Stimulated activated CD8-positive, alpha-beta memory T cell treated with anti-CD3 and anti-CD28 coated beads, Interleukin-15, amount 100 ng/mL, for 24 hours (primary cell): ENCODE measurements around the gene TNFAIP8L3.

Experiments used
- DNase-seq: peaks from one replicate; pipeline ENCODE4 v3.0.0-alpha.2; 2020; ENCODE audit warnings: low read depth

Gene TNFAIP8L3

DNA sequence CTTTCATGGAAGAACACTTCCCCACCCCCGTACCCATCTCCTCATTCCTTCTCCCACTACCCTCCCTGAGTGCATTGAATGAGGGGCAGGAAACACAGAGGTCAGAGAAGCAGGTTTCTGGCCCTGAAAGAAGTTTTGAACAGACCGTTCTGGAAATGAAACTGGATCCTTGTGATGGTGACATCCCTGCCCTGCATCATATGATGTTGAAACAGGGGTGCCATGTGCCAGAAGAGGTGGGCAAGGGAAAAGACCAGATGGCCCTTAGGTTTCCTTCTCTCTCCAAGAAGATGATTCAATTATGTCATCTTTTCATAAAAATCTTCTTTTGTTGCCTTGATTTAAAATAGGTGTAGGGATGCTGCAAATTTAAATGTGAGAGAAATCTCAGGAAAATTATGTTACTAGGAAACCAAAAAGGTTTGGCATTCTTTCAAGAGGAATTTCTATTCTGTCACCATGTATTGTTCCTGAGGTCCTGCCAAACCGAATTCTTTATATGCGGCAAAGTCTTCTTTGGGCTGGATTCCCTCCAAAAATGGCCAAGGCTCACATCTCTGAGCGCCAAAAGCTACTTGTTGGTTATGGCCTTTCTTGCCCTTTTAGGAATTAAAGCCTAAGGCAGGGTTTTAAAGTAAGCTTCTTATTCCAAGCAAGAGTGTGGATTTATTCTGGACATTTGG lies 19.9 kb upstream of the TNFAIP8L3 start:
- no peak for DNase-seq

DNA sequence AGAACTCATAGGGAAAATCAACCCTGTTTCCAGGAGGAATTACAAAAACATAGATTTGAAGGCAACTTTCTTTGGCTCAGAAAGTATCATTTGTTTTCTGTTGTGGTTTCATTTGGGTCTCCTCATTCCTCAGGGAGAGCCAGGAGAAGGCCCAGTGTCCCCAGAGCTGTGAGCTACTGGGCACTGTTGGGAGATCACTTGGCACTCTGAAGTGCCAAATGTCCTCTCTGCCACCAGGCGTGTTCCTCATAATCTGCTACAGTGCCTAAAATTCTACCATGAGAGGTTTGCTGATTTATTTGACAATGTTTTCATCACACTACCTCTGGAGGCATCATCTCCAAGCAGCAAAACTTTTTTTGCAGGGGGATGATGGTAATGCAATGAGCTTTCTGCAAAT lies 17.4 kb upstream of the TNFAIP8L3 start:
- DNase-seq = no peak

DNA sequence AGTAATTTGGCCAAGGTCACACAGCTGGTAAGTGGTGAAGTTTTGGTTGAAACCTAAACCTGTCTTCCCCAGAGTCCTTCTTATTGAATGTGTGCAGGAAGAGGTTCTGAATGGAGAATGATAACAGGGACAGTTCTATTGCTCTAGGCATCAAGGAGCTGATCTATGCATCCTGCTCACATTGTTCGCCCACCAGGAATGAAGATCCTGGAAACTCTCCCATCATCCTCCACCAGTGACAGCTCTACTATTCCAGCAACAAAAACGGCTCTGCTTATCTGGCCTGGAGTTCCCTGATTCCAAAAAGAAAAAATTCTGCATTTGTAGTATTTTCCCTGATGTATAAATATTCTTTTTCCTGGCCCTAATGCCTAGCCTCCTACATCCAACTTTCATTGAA lies 16.4 kb upstream of the TNFAIP8L3 start:
- no peak for DNase-seq

DNA sequence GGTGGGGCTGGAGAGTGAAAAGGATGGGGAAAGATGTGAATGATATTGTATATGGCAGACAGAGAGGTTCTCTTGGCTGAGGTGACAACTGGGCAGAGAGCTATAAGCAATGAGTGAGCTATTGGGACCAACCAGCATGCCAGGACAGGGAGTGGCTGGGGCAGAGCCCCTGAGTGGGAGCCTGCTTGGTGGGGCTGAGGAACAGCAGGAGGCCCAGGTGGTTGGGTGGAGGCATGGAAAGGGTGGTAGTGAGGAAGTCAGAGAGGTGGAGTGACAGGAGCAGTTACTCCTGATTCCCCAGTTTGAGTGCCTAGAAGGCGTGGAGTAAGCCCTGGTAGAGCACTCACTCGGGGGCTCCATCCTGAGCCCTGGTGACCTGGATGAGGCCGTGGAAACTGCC lies 15.5 kb upstream of the TNFAIP8L3 start:
- DNase-seq = no peak

DNA sequence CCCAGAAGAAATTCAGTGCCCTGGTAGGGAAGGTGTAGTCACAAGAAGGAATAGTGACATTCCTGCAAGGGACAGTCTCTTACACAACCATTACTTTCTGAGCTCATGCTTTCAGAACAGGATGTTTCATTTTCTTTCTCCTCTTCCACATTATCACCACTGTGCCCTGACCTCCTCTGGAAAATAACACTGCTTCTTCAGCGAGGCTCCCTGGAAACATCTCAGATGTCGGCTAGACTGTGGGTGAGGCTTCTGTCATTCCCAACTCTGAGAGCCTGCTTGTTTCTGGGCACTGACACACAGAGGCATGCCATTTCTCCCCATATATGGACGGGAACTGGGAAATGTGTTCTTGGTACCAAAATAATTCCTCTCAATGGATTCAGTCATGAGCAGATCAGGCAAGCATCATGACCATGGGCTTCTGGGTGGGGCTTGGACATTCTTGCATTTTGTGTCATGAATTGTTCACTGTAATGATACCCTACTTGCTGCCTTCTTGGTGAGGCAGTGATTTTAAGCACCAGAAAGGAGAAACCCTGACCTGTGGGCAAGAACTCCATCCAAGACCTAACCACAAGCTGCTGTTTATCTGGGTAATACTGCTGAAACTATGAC lies 14.3 kb upstream of the TNFAIP8L3 start:
- no peak for DNase-seq

DNA sequence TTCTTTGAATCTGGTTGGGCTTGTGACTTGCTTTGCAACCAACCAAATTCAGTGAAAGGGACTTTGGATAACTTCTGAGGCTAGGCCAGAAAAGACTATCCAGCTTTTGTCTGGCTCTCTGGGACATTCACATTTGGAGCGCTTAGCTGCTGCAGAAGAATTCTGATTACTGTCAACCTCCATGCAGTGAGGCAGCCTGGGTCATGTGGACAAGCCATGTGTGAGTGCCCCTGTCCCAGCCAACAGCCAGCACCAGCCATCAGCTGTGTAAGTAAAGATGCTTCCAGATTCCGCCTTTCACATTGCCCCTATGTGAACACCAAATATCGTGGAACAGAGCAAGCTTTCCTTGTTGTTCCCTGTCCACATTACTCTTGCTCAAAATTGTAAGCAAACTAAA lies 12.9 kb upstream of the TNFAIP8L3 start:
- no peak for DNase-seq

DNA sequence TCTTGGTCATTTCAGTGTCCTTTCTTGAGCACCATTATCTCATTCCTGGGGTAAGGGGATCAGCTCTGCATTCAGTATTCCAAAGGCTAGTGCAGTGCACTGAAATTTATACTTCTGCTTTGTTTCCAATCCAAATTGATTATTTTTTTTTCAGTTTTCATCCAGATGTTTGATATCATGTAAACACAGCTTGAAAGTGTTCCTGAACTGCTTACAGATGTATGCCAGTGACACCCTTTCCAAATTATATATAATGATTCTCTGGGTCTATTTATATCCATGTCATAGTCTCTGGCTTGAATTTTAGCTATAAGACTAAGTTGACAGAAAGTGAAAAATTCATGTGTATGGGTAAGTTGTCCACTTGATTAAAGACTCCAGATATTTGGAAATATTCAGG lies 11.8 kb upstream of the TNFAIP8L3 start:
- DNase-seq = no peak

DNA sequence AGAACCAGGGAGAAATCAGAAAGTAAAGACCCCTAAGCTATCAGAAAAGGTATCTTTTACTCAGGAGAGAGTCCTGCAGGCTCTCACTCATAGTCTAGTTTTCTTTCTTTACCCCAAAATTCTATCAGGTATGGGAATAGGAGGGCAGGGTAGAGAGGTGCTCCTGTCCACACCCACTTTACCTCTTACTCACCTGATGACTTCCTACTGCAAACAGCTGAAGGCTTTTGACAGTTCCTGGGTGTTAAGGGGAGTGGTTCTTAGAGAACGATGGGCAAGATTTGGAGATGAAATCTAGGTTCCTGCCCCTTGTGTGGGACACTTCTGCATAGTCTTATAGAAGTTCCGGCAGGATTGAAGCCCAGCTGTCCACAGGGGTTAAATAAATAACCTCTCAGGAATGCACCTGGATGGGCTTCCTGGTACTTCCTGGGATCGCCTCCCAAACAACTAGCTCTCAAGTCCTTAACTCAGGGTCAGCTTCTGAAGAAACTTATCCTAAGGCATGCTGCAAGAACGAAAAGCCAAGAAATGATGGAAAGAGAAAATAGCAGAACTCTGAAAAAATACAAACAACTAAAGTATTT lies 10.8 kb upstream of the TNFAIP8L3 start:
- no peak for DNase-seq

DNA sequence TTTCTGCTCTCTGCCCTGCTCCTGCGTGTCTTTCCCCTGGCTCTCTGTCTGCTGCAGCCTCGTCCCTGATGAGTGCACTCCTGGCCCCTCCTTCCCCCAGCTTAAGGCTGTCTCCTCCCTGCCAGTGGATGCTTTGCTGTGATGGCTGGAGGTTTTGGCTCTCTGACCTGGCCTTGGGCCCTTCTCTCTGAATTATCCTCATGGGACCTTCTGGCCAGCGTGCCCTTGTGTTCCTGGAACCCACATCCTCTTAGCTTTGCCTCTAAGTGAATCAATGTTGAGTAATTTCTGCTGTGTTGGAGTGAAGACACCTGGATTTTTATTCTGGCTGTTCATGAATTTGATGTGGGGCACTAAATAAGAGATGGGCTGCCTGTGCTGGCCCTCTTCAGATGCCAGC lies 9.8 kb upstream of the TNFAIP8L3 start:
- no peak for DNase-seq

DNA sequence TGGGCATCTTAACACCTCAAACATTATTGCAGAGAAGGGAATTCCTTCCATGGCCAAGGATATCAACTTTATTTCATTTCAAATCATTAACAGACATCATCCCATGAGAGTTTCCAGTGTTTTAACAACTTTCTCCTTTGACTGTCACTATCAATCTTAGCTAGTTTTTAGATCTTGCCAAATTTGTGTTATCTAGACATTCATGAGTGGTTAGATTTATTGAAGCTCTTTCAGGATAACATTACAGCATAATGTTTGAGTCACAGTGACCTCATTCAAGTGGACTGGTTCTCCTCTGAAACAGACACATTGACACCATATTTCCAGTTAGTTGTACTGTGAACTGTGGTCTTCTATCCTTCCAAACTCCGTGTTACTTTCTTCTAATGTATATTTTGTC lies 8.6 kb upstream of the TNFAIP8L3 start:
- no peak for DNase-seq

DNA sequence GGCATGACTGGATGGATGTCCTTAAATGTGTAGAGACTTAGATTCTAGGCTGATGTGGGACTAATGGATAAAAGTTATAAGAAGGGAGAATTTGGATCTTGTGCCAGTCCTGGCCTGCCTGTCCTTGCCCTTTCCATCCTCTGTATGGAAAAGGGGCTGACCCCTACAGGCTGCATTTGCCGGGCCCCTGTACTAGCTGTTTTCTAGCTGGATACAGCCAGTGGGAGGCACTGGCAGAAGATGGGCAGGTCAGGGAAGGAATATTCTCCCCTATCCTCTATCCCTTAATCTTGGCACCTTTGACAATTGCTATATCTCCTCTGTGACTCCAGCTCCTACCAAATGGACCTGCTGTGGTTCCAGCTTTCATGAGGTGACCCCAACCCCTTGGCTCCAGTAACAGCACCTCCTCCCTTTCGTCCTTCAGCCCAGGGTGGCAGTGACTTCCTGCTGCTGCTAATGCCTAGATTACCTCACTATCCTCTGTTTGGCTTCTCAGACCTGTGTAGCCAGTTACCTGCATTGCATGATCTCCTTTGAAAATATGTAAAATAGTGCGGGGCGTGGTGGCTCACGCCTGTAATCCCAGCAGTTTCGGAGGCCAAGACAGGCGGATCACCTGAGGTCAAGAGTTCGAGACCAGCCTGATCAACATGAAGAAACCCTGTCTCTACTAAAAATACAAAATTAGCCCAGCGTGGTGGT lies 6.2 kb upstream of the TNFAIP8L3 start:
- DNase-seq = no peak

DNA sequence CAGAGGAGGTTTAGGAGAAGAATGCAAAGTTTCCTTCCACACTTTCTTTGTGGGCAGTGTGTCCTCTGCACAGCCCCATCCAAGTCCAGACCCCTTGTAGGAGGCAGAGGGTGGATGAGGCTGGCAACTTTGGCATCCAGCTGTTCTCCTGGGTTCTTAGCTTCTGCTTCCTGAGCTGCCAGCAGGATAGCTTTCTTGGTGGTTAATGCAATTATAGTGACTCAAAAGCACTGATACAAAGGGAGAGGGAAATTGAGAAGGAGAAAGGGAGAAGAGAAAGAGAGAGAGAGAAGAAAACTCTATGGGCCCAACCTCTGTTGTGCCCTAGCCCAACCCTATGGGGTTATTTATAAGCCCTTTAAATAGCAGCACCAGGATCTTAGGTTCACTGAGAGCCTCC lies 4.5 kb upstream of the TNFAIP8L3 start:
- no peak for DNase-seq

DNA sequence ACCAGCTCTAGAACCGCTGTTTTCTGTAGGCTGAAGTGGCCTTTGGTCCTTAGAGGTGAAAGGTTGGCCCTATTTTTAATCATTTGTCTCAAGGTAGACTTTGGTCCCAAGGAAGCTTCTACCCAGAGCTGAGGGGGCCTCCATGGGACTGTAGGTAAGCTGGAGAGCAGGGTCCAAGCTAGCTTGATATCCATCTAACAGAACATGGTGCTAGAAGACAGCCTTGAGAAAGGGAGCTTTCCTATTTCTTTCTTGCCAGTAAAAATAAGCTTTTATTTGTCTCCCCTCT lies 3.6 kb upstream of the TNFAIP8L3 start:
- no peak for DNase-seq

DNA sequence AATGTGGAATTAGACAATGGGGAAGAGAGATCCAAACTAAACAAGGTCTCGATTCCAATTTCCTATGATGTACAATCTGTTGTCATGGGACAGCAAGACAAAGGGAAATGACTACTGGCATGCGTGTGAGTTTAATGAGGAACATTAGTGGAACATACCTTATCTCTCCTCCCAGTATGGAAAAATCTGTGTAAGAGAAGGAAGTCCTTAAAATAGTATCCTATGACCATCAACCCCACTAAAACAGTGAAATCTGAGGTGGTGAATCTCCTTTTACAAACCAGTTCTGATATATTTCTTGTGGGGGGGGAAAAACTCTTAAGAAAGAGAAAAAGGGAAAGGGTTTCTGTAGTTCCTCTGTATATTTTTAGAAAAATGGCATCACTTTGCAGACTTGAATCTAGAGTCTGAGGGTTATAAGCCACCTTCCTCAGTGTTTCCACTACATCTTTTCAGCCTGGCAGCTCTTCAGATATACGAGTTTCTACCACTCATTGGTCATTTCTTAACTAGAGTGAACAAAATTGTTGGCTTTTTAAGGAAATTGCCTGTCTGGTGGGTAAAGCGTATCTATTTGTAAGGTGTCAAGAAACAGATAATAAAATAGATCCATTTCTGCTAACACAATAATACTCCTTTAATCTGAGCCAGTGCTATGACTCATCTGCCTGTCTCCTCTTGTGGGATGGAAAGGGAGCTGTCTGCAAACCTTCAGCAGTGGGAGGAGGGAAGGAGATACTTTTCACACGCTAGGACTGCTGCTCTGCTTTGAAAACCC lies 3.0 kb upstream of the TNFAIP8L3 start:
- no peak for DNase-seq

DNA sequence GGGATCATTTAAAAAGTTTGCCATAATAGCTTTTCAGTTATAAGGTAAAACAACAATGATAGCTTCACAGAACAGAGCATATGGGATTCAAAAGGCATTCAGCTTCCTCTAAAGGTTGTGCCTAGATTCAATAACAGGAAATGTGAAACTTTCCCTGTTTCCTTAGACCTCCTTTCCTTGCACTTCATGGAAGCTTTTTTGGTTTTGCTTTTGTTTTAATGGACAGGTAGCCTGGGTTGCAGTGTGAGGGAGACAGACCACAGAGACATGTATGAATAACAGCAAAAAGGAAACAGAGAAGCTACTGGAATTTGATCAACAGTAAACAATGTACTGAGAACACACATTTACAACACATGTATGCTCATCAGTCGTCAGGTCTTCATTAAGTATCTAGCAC lies 2.3 kb upstream of the TNFAIP8L3 start:
- no peak for DNase-seq

DNA sequence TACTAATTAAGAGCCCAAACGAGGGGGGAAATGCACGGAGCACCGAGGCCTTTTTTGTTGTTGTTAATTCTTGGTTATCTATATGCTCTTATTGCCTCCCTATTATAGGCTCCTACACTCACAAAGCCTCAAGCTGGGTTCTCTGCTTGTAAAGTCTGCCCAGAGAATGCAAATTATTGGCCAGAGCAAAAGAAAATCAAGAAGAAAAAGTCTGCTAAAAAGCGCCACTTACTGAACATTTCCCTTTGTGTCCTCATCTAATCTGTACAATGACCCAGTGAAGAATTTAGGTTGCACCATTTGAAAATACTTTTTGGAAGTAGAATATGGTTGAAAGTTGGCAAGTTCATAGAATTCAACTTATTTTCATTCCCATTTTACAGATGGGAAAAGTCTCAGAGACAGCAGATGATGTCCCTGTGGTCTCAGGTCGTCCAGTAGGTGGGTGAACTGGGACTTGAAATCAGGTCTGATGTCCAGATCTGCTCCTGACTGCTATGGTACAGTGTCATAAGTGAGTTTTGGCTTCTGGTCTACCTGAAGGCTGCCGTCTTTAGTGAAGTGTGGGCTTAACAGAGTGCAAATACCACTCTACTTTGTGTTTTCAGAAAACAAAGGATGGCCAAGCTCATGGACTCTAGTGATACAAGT lies 1.1 kb upstream of the TNFAIP8L3 start:
- no peak for DNase-seq

DNA sequence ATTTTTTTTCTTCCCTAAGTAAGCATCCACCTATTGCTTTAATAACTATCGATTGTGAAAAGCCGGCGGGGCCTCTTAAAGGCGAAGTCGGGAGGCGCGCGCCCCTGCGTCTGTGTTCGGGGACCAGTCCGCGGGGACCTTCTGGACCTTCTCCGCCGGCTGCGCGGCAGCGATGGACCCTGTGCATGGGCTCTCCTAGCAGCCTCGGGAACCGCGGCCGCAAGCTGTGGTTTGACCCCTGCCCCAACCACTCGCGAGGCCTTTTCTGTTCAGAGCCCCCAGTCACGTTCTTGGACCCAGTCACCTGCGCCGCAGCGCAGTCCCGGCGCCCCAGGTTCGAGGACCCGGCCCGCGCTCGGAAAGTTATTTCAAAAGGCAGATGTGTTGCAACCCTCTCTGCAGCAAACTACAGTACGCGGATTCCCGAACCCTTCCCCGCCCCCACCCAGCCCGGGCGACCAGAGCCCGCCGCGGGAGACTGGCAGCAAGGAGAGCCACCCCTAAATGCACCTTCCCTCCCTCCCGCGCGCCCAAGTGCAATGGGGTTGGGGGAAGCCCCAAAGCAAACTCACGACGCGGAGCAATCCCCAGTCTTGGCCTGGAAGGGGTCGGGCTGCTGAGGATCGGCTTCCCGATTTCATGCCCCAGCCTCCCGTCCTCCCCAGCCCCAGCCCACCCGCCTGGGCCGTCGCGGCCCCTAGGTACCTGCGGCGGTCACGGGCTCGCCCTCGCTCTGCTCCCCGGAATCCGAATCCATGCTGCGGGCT lies 684 bp downstream of the TNFAIP8L3 start:
- DNase-seq = no peak

DNA sequence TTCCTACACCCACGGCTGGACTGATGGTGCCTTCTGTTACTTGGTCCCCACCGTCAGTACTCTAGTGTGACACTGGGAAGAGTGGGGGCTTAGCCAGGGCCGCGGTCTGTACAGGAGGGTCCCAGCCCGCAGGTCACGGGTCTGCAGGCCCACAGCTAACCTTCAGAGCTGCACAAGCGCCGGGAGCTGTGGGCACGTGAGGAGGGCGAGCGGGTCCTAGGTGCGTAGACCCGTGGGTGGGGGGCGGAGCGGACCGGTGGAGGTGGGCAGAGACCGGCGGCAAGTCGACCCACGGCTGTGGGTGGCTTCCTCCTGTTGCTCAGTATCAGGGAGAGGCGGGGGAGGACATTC lies 1.2 kb downstream of the TNFAIP8L3 start:
- no peak for DNase-seq

DNA sequence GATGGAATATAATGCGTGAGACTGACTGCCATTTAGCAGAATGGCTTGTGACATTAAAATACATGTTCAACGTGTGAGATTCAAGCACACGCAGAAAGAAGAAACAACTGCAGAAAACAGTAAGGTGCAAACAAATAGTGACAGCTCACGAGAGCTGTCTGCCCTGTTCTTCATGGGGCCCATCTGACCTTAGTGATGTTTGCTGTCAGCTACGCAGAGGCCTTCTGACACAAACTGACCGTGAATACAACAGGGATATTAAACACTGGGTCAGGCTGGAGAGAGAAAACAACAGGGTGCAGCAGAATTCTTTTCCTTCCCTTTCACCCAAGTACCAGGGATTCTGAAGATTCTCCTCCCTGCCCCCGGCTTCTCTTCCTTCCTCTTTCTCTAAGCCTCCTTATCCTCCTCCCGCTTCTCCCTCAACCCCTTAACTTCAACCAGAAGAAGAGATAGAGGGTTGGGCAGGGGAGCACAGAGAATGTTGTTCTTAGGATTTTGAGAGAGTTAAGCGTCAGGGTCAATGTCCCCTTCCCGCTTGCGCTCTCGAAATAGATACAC lies 2.1 kb downstream of the TNFAIP8L3 start:
- DNase-seq = no peak

DNA sequence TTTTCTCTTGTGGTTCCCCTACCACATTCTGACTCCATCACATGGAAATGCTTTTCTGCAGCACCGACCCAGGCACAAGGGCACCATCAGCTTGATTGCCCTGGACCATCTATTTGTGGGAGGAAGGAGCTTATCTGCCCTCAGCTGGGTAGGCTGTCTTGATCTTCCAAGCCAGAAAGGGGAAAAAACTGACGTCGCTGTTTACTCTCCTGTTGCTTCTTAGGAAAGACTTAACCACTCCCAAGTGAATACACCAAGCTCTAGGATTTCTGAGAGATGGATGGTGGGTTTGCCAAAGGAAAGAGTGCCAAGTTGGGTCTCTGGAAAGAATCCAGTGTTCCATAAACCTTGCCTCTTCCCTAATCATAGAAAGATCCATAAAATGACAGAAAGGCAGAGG lies 4.0 kb downstream of the TNFAIP8L3 start:
- DNase-seq = no peak
